Measurements from ENCODE around the gene IL36G.

GRCh38 chr2:112995346-112995920, 17.6 kb downstream of the IL36G start:
- TF ChIP-seq, protein P1, sequence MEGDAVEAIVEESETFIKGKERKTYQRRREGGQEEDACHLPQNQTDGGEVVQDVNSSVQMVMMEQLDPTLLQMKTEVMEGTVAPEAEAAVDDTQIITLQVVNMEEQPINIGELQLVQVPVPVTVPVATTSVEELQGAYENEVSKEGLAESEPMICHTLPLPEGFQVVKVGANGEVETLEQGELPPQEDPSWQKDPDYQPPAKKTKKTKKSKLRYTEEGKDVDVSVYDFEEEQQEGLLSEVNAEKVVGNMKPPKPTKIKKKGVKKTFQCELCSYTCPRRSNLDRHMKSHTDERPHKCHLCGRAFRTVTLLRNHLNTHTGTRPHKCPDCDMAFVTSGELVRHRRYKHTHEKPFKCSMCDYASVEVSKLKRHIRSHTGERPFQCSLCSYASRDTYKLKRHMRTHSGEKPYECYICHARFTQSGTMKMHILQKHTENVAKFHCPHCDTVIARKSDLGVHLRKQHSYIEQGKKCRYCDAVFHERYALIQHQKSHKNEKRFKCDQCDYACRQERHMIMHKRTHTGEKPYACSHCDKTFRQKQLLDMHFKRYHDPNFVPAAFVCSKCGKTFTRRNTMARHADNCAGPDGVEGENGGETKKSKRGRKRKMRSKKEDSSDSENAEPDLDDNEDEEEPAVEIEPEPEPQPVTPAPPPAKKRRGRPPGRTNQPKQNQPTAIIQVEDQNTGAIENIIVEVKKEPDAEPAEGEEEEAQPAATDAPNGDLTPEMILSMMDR (IDR thresholded peaks at IDR 0.05): no peak
- TF ChIP-seq POLR2AphosphoS5 (IDR thresholded peaks at IDR 0.05) (no peak), POLR2A (IDR thresholded peaks at IDR 0.05) (no peak)
